ENCODE measurements around the gene HSF4.
A peak's percentile ranks its signal among the peaks of the same experiment; 100 is the strongest.

The HSF4 gene

GRCh38 chr16:67183284-67183626 lies 18.7 kb downstream of the HSF4 start:
- no peak overlapping the region for H3K27ac Mint-ChIP-seq
- no peak overlapping the region for H3K4me3 Mint-ChIP-seq
- H3K27me3 Mint-ChIP-seq (ENCODE audit: low read depth), result peaks cover 8% of the 10 kb centered on the region
- no peaks in the 10 kb centered on the region for H3K9me3 Mint-ChIP-seq
- H3K36me3 Mint-ChIP-seq (ENCODE audit: low read depth), result peaks cover 2% of the 10 kb centered on the region
- peaks cover 17% of the 10 kb centered on the region for H3K4me1 Mint-ChIP-seq (ENCODE audit: low read depth)

- H3K4me1 Mint-ChIP-seq (ENCODE audit: low read depth), result peaks cover 13% of the 10 kb centered on the region
- H3K4me3 Mint-ChIP-seq, result peak within 1 kb of the TSS; percentile 66
- peaks cover 2% of the 10 kb centered on the region for H3K36me3 Mint-ChIP-seq (ENCODE audit: low read depth)
- peak within 1 kb of the TSS; percentile 33 for H3K27ac Mint-ChIP-seq
- no peaks in the 10 kb centered on the region for H3K9me3 Mint-ChIP-seq
- H3K27me3 Mint-ChIP-seq (ENCODE audit: low read depth), result peaks cover 8% of the 10 kb centered on the region
Observed at GRCh38 chr16:67183627-67184452, 19.3 kb downstream of the HSF4 start, which contains the start of gene MATCAP1. Gene MATCAP1, minus strand, starts transcription at chr16:67183963. Its CDS starts 3,353 bp downstream, at chr16:67180610.

GRCh38 chr16:67184453-67184994 lies 20.0 kb downstream of the HSF4 start:
- peaks cover 8% of the 10 kb centered on the region for H3K4me1 Mint-ChIP-seq (ENCODE audit: low read depth)
- H3K27me3 Mint-ChIP-seq (ENCODE audit: low read depth), result peaks cover 8% of the 10 kb centered on the region
- no peaks in the 10 kb centered on the region for H3K9me3 Mint-ChIP-seq
- H3K27ac Mint-ChIP-seq, result no peak overlapping the region
- H3K4me3 Mint-ChIP-seq, result peak overlapping the region; percentile 66
- H3K36me3 Mint-ChIP-seq (ENCODE audit: low read depth), result peaks cover 2% of the 10 kb centered on the region

GRCh38 chr16:67184995-67185650 lies 20.6 kb downstream of the HSF4 start:
- Mint-ChIP-seq H3K36me3 (ENCODE audit: low read depth) (peaks cover 2% of the 10 kb centered on the region), H3K9me3 (no peaks in the 10 kb centered on the region), H3K4me3 (peak overlapping the region; percentile 86), H3K27ac (peak overlapping the region; percentile 79), H3K4me1 (ENCODE audit: low read depth) (peaks cover 8% of the 10 kb centered on the region), H3K27me3 (ENCODE audit: low read depth) (peaks cover 8% of the 10 kb centered on the region)

GRCh38 chr16:67185651-67186134 lies 21.1 kb downstream of the HSF4 start:
- Mint-ChIP-seq H3K27me3 (ENCODE audit: low read depth) (peaks cover 8% of the 10 kb centered on the region), H3K4me1 (ENCODE audit: low read depth) (peaks cover 8% of the 10 kb centered on the region), H3K27ac (no peak overlapping the region), H3K36me3 (ENCODE audit: low read depth) (peaks cover 2% of the 10 kb centered on the region), H3K9me3 (no peaks in the 10 kb centered on the region), H3K4me3 (peak overlapping the region; percentile 86)

GRCh38 chr16:67186550-67186950 lies 22.0 kb downstream of the HSF4 start:
- Mint-ChIP-seq H3K4me3 (no peak overlapping the region), H3K36me3 (ENCODE audit: low read depth) (peaks cover 2% of the 10 kb centered on the region), H3K27ac (no peak overlapping the region), H3K27me3 (ENCODE audit: low read depth) (peaks cover 8% of the 10 kb centered on the region), H3K9me3 (no peaks in the 10 kb centered on the region), H3K4me1 (ENCODE audit: low read depth) (peaks cover 12% of the 10 kb centered on the region)

- H3K27me3 Mint-ChIP-seq (ENCODE audit: low read depth), result peaks cover 8% of the 10 kb centered on the region
- H3K36me3 Mint-ChIP-seq (ENCODE audit: low read depth), result peaks cover 2% of the 10 kb centered on the region
- no peak overlapping the region for H3K4me3 Mint-ChIP-seq
- H3K4me1 Mint-ChIP-seq (ENCODE audit: low read depth), result peaks cover 15% of the 10 kb centered on the region
- H3K27ac Mint-ChIP-seq, result no peak overlapping the region
- H3K9me3 Mint-ChIP-seq, result no peaks in the 10 kb centered on the region
Observed at GRCh38 chr16:67187175-67187890, 22.8 kb downstream of the HSF4 start.

GRCh38 chr16:67188323-67188722 lies 23.8 kb downstream of the HSF4 start:
- peaks cover 21% of the 10 kb centered on the region for H3K4me1 Mint-ChIP-seq (ENCODE audit: low read depth)
- no peaks in the 10 kb centered on the region for H3K9me3 Mint-ChIP-seq
- no peak overlapping the region for H3K4me3 Mint-ChIP-seq
- H3K27me3 Mint-ChIP-seq (ENCODE audit: low read depth), result peaks cover 8% of the 10 kb centered on the region
- H3K36me3 Mint-ChIP-seq (ENCODE audit: low read depth), result peaks cover 6% of the 10 kb centered on the region
- H3K27ac Mint-ChIP-seq, result no peak overlapping the region

GRCh38 chr16:67188798-67189197 lies 24.3 kb downstream of the HSF4 start:
- Mint-ChIP-seq H3K9me3 (no peaks in the 10 kb centered on the region), H3K4me3 (no peak overlapping the region), H3K27ac (no peak overlapping the region), H3K36me3 (ENCODE audit: low read depth) (peaks cover 6% of the 10 kb centered on the region), H3K4me1 (ENCODE audit: low read depth) (peaks cover 26% of the 10 kb centered on the region), H3K27me3 (ENCODE audit: low read depth) (peaks cover 8% of the 10 kb centered on the region)

GRCh38 chr16:67190041-67190440 lies 25.5 kb downstream of the HSF4 start, which contains the start of gene EXOC3L1:
Gene EXOC3L1, minus strand, starts transcription at chr16:67190136. Its CDS starts 460 bp downstream, at chr16:67189676.
- H3K4me3 Mint-ChIP-seq, result no peak within 1 kb of the TSS
- H3K36me3 Mint-ChIP-seq (ENCODE audit: low read depth), result peaks cover 17% of the 10 kb centered on the region
- H3K9me3 Mint-ChIP-seq, result no peaks in the 10 kb centered on the region
- peaks cover 29% of the 10 kb centered on the region for H3K4me1 Mint-ChIP-seq (ENCODE audit: low read depth)
- H3K27me3 Mint-ChIP-seq (ENCODE audit: low read depth), result peaks cover 8% of the 10 kb centered on the region
- H3K27ac Mint-ChIP-seq, result no peak within 1 kb of the TSS

- Mint-ChIP-seq H3K9me3 (no peaks in the 10 kb centered on the region), H3K4me3 (peak overlapping the region; percentile 89), H3K27ac (no peak overlapping the region), H3K4me1 (ENCODE audit: low read depth) (peaks cover 24% of the 10 kb centered on the region), H3K27me3 (ENCODE audit: low read depth) (peaks cover under 1% of the 10 kb centered on the region), H3K36me3 (ENCODE audit: low read depth) (peaks cover 22% of the 10 kb centered on the region)
Observed at GRCh38 chr16:67190448-67191399, 26.2 kb downstream of the HSF4 start.

- peak overlapping the region; percentile 89 for H3K4me3 Mint-ChIP-seq
- H3K36me3 Mint-ChIP-seq (ENCODE audit: low read depth), result peaks cover 29% of the 10 kb centered on the region
- H3K4me1 Mint-ChIP-seq (ENCODE audit: low read depth), result peaks cover 26% of the 10 kb centered on the region
- peak overlapping the region; percentile 81 for H3K27ac Mint-ChIP-seq
- no peaks in the 10 kb centered on the region for H3K27me3 Mint-ChIP-seq (ENCODE audit: low read depth)
- no peaks in the 10 kb centered on the region for H3K9me3 Mint-ChIP-seq
Observed at GRCh38 chr16:67191411-67191994, 27.0 kb downstream of the HSF4 start.

GRCh38 chr16:67191995-67192681 lies 27.6 kb downstream of the HSF4 start, which contains the start of gene E2F4:
Gene E2F4, plus strand, starts transcription at chr16:67192155. Its CDS starts 73 bp downstream, at chr16:67192228.
- Mint-ChIP-seq H3K4me1 (ENCODE audit: low read depth) (peaks cover 29% of the 10 kb centered on the region), H3K27ac (peak within 1 kb of the TSS; percentile 82), H3K9me3 (no peaks in the 10 kb centered on the region), H3K36me3 (ENCODE audit: low read depth) (peaks cover 33% of the 10 kb centered on the region), H3K27me3 (ENCODE audit: low read depth) (no peaks in the 10 kb centered on the region), H3K4me3 (peak within 1 kb of the TSS; percentile 89)
